NCI-H2196 treated with DMSO at 0.1 percent for 48 hours (cell line): ENCODE data around the gene IFNA16.
"Not testable (repeated sequence)": the region's sequence is repeated elsewhere in the genome, so short reads cannot be mapped to it uniquely, and the experiment has no call there.

Source experiments
- DNase-seq: peaks from one replicate; lab custom pipeline; 2025; ENCODE audit not compliant: unreplicated experiment; lab: John Stamatoyannopoulos, UW

Gene IFNA16

GRCh38 chr9:21217211-21217610, at the start of gene IFNA16:
Gene IFNA16, minus strand, starts transcription at chr9:21217311. Its CDS starts 6 bp downstream, at chr9:21217305.
- not testable (repeated sequence) for DNase-seq

DNA sequence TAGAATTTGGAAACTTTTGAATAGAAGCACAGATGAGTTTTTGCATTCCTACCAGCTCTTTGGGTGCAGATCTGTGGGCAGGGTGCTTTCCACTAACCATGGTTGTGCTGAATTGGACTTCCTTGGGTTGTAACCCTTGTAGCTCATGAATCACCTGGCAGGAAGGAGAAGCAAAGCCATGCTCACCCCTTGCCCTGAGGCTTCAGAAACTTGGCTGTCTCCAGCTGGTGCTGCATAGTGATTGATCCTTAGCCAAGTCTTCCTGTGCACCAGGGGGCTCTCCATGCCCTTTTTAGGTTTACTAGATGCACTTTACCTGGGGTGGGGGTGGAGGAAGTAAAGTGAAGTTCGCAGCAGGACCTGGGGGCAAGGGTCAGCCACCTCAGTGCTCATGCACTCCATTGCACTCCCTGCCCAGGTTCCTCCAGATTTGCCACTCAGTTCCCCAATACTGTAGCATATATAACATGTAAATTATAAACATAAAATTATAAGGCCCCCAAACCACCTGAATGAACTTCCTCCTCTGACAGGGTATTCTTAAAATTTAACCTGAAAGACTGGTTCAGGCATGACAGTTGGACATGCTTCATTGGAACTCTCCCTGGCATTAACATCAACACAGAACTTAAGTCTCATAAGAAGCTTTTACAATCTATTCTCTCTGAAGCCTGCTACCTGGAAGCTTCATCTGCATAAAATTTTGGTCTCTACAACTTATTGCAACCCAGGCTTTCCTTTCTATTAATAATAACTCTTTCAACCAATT, 48.5 kb upstream of the IFNA16 start:
- no peak for DNase-seq

DNA sequence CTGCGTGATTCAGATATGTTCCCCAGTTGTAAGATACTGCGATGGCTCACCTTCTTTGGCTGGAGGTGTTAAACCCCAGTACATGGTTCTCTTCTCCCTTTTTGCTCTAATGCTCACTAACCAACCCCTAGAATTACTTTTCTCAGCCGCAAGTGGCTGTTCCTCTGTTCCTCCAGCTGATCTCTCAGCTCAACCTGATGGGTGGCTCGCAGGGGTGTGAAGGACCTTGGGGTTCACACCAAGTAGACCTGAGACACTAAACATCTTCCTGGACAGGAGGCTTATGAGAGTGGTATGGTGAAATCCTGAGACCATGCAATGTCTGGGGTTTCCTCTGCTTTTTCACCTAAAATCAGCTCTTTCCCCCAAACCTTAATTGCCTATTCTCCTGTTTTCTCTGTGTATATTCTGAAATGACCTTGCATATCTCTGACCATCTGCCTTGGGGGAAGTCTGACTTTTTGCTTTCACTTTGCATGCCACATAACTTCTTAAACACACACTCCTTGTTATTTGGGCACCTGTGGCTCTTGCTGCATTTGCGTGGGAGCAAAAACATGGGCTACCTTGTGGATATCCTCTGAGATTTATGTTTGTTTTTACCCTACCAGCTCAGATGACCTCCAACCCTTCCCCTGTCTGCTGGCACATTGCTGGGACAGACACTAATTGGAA, 38.6 kb upstream of the IFNA16 start:
- no peak for DNase-seq

GRCh38 chr9:21252721-21253547, 35.8 kb upstream of the IFNA16 start:
- no peak for DNase-seq

- DNase-seq, result no peak
Observed at GRCh38 chr9:21251638-21252037, 34.5 kb upstream of the IFNA16 start.

DNA sequence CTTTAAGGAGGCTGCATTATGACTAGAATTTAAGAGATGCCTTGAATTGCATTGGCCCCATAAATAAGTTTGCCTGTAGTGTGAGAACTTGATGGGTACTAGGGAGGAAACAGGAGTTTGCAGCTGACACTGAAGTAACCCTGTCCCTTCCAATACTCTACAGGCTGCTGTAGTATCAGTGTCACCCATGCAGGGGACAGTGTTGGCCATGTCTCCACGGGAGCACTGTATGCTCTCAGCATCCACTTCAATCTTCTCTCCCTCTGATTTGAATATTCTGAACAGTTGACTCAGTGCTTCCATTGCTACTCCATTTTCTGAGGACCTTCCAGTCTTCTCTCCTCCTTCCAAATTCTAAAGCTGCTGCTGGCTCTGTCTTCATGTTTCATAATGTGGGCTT, 34.1 kb upstream of the IFNA16 start:
- DNase-seq, result no peak

DNA sequence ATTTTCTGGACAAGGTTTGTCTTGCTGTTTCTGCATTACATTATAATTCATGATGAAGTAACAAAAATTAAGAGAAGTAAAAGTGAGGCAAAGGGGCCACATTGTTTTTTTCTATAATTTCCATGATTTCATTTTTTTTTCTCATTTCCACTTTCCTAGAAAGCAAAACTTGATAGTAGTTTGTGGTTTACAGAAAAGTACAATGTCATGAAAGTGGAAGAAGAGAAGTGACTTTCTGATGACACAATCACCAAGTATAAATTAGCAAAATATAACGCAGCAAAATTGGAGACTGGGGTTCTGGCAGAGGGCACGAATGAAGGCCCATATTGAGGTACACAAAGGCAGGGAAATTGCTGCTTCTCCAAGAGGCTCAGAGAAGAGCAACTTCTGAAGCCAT, 27.7 kb upstream of the IFNA16 start:
- no peak for DNase-seq

- no peak for DNase-seq
Observed at GRCh38 chr9:21239911-21240310, 22.8 kb upstream of the IFNA16 start, which contains the start of gene IFNA14. Gene IFNA14, minus strand, starts transcription at chr9:21240005. Its CDS starts 70 bp downstream, at chr9:21239935.

- DNase-seq, result not testable (repeated sequence)
Observed at GRCh38 chr9:21236360-21236714, 19.2 kb upstream of the IFNA16 start.

GRCh38 chr9:21235468-21236359, 18.6 kb upstream of the IFNA16 start:
- peak; percentile 2 for DNase-seq

GRCh38 chr9:21234153-21234687, 17.1 kb upstream of the IFNA16 start:
- no peak for DNase-seq

GRCh38 chr9:21233258-21233657, 16.1 kb upstream of the IFNA16 start:
- DNase-seq, result no peak

DNA sequence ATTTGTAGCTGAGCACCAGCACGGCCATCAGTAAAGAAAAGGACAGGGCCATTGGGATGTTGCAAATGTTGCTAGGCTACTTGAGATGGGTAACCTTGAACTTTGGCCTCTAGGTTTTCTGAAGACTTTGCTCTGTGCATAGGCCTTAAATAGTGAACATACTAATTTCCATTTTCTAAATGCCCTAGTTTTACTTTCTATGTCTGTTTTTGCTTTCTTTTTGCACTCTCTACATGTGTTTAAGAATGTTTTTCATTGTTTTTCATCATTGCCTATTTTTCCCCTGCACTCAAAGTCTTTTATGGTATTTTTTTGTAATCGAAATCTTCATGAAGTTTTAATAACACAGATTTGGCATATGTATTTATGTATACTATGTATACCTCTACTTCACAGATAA, 11.0 kb upstream of the IFNA16 start, which contains the start of gene IFNA17:
Gene IFNA17 (minus strand): TSS at position 101 of the 400 bp plus-strand sequence. CDS start 49 bp downstream, at position 52.
- no peak for DNase-seq

DNA sequence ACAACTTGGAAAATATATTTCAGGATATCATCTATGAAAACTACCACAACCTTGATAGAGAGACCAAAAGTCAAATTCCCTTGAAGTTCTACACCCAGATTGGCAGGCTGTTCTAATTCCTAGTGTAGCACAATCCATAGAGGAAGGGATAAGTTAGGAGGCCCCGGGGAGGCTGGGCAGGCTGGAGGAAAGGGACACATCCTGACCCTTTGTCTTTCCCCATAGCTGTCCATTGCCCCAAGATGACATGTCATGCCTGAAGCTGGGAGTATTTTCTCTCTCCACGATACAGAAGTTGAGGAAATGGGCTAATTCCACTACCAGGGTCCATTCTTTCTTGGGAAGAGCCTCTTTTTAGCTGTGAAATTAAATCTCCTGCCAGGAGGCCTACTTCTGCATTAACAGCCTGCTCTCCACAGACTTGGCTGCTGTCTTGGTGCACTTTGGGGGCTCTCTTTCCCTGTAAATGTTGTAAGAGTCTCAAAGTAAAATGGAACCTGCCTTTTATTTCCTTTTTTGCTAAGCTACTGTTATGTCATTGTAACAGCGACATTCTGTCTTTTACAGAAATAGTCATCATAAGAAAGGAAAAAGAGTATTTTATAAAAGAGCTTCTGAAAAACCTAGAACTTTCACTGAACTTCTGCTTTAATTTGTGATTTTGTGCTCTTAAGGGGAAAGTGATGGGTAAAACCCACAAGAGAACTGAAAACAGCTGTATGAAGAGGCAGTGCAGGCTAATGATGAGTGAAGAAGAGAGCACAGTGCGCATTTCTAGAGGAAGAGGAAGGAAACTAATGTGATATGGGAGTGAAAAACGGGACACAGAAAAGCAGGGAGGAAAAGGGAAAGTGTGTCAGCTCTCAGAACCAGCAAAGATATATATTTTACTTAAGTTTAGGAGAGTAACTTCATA, 3.4 kb downstream of the IFNA16 start:
- not testable (repeated sequence) for DNase-seq

DNA sequence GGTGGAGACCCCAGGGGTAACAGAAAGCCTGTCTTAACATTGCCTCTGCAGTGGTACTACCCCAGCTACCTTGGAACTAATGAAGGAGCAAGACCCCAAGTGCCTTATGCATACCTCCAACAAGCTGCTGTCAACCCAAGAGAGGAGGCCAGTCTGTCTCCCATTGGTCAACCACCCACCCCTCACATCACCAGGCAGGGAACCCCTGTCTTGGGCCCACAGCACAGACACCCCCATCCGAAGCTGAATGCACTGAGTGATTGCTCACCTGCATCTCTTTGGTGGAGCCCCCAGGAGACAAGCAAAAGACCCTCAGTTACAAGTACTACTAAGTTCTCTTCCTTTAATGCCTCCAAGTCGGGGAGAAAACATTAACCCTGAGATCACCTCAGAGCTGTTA, 5.0 kb downstream of the IFNA16 start:
- DNase-seq, result not testable (repeated sequence)

GRCh38 chr9:21210782-21211181, 6.3 kb downstream of the IFNA16 start:
- not testable (repeated sequence) for DNase-seq

GRCh38 chr9:21210311-21210710, 6.8 kb downstream of the IFNA16 start:
- no peak for DNase-seq

- not testable (repeated sequence) for DNase-seq
Observed at GRCh38 chr9:21207043-21207442, 10.1 kb downstream of the IFNA16 start, which contains the start of gene IFNA10. Gene IFNA10, minus strand, starts transcription at chr9:21207143. Its CDS starts 46 bp downstream, at chr9:21207097.

DNA sequence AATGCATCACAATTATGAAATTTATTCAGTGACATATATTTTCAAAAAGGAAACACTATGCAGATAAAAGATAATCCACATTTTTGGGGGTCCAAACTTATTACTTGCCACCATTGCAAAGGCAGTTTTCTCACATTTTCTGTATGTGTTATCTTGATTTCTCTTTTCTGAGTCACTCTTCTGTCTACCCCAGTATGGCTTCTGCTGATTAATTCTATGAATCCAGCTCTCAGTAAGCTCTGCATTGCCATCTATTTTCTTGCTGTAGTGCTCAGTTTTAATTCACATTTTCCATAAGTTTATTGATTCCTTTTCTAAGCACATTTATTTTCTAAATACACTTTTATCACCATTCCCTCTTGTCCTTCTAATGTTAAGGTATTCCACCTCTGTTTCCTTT, 11.9 kb downstream of the IFNA16 start:
- no peak for DNase-seq
